GM21423 (cell line): ENCODE measurements around the gene HSPA13.
"Not testable (repeated sequence)": the region's sequence is repeated elsewhere in the genome, so short reads cannot be mapped to it uniquely, and the experiment has no call there.

Experiments
- ATAC-seq: cut with Tn5 transposase; IDR thresholded peaks from one replicate; pipeline ENCODE4 v1.9.1; 2021; ENCODE audit warnings: mild to moderate bottlenecking, moderate library complexity; ENCODE audit not compliant: unreplicated experiment

Gene HSPA13, protein sequence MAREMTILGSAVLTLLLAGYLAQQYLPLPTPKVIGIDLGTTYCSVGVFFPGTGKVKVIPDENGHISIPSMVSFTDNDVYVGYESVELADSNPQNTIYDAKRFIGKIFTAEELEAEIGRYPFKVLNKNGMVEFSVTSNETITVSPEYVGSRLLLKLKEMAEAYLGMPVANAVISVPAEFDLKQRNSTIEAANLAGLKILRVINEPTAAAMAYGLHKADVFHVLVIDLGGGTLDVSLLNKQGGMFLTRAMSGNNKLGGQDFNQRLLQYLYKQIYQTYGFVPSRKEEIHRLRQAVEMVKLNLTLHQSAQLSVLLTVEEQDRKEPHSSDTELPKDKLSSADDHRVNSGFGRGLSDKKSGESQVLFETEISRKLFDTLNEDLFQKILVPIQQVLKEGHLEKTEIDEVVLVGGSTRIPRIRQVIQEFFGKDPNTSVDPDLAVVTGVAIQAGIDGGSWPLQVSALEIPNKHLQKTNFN

DNA sequence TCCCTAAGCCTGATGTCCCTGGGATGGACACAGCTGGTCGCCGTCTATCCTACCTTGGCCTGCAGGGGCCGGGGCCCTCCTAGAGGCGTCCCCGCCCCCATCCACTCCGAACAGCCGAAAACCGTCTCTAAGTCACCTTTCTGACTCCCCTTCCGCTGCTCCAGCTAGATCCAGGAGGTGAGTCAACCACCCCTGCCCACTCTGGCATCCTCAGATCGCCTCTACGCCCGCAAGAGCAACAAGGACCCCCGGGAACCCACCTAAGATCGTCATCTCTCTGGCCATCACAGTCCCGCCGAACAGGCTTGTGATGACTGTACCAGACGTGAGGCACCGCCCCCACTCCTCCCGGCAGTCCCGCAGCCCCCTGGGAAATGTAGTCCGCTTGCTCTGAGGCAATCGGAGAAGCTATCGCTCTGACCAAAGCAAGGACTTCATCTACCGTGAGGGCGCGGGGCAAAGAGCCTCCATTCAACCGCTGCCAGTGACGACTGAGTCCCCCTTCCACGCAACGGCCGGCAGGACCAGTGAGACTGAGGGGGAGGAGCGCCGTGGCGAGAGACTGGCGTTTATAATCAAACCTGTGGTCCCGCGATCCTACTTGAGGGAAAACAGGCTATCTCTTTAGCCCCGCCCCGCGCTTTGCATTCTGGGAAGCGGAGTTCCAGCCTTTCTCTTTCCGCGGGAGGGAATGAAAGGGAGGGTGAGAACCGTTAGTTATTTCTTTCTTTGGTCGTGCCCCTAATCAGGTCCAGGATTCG, at the start of gene HSPA13:
TSS of gene HSPA13 (minus strand) at position 312 of the 761 bp plus-strand sequence. CDS start at position 285, 27 bp downstream.
- peak; percentile 99 for ATAC-seq

DNA sequence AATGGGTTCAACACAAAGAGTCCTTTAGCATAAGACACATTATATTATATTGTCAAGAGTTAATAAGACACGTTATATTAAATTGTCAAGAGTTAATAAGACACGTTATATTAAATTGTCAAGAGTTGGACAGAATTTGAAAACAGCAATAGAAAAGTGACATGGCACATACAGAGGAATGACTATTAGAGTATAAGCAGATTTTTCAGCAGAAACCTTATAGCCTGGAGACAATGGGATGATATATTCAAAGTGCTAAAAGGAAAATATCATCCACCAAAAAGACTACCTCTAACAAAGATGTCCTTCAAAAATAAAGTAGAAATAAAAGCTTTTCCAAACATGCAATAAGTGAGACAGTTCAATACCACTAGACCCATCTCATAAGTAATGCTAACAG, 36.0 kb upstream of the HSPA13 start:
- ATAC-seq, result no peak

DNA sequence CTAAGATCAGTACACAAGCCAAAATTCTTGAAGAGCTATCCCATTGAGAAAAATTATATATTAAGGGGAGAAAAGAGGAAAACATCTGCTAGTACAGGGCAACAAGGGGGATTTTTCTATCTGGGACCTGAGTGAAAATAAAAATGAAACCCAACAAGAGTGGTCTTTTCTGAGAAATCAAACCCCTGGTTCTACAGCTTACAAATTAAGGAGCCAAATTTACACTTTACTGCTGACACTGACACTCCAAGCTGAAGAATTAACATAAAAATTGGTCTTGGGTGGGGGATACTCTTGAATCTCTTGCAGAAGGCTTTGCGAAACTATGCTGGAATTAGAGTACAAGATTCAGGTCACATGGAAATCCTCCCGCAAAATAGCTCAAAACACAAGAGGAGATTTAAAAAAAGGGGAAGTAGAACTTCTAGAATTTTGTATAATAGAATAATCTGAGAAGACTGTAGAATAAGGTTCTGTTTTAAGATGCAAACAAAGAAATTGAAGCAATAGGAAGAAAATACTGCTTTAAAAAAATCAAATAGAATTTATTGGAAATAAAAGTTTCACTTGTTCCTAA, 32.1 kb upstream of the HSPA13 start:
- ATAC-seq, result no peak

DNA sequence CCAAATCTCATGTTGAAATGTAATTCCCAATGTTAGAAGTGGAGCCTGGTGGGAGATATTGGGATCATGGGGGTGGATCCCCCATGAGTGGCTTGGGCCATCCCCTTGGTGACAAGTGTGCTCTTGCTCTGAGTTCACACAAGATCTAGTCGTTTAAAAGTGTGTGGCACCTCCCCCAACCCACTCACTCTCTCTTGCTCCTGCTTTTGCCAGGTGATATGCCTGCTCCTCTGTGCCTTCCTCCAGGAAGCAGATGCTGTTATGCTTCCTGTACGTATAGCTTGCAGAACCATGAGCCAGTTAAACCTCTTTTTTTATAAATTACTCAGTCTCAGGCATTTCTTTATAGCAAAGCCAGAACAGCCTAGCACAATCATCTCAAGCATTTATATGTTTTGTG, 23.0 kb upstream of the HSPA13 start:
- no peak for ATAC-seq

DNA sequence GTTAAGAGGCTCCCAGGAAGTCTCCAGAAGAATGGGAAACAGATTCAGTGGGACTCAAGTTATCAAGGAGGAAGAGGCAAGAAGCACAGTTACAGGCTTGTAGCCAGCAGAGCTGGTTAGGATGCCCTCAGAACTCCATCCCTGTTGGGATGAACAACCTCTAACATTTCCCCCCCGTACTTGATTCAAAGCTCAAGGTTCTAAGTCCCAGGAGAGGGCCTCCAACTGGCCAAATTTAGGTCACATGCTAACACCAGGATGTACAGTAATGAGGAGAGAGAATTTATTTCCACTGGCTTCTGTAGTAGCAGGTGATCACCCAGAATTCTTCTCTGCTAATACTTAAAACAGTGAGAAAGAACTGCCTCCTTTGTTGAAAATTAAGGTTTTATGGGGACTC, 22.3 kb upstream of the HSPA13 start:
- no peak for ATAC-seq

DNA sequence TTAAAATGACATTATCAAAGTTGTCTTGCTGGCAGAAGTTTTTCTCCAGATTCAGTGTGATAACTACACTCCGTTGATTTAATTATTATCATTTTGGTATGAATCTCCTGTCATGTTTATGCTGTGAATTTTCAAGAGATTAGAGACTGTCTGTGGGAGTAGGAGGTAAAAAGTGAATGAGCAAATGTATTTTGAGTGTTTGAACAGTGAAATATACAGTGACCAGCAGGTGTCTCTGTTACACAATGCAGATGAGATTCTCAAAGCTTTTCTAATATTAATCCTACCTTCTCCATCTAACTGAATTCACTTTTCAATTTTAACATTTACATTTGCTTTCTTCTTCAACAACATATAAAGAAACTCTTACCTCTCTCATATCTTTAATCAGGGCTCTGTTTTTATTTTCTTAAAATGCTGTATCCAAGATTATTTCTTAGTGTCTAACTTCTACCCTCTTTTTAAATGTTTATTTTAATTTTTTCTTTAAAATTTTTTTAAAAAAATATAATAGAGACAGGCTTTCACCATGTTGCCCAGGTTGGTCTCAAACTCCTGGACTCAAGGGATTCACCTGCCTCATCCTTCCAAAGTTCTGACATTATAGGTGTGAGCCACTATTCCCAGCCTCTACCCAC, 20.9 kb upstream of the HSPA13 start:
- ATAC-seq, result no peak

DNA sequence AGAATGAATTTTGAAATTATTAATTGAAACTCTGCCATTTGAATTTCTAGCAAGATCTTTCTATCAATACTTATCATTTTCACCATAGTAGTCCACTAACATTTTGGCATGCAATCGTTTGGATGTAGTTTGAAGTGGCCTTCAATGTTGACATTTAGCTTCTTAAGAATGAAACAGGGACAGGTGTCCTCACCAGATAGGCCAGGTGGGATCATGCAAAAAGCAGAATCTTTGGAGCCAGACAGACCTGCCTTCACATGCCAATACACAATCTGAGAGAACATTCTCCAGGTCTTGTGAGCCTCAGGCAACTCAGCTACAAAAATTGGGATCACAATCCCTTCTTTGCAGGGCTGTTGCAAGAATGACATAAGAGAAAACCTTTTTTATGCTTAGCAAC, 18.3 kb upstream of the HSPA13 start:
- no peak for ATAC-seq

DNA sequence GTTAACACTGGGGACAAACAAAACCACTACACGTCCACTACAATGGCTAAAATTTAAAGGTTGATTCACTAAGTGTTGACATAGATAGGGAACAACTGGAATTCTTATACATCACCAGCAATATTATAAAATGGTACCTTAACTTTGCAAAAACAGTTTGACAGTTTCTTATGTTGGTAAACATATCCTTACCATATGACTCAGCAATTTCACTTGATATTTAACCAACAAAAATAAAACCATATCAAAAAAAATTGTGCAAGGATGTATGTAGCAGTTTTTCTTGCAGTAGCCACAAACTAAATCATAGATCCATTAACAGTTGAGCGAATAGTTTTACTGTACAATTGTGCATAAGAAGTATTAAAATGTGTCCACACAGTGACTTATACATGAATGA, 5.3 kb upstream of the HSPA13 start:
- no peak for ATAC-seq

DNA sequence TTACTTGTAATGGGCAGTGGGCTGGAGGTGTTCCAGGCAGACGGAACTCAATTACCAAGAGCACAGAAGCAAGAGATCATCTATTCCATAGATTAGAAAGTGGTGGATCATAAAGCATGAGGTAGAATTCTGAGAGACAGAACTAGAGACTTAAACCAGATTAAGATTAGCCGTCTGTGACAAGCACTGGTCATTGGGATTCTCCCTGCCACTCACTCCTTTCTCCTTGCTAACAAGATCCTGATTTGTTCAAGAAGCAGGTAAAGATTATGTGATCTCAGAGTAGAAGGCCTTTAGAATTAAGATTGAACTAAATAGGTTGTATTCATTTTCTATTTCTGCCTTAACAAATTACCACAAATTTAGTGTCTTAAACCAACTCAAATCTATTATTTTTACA, 1.5 kb upstream of the HSPA13 start:
- no peak for ATAC-seq

DNA sequence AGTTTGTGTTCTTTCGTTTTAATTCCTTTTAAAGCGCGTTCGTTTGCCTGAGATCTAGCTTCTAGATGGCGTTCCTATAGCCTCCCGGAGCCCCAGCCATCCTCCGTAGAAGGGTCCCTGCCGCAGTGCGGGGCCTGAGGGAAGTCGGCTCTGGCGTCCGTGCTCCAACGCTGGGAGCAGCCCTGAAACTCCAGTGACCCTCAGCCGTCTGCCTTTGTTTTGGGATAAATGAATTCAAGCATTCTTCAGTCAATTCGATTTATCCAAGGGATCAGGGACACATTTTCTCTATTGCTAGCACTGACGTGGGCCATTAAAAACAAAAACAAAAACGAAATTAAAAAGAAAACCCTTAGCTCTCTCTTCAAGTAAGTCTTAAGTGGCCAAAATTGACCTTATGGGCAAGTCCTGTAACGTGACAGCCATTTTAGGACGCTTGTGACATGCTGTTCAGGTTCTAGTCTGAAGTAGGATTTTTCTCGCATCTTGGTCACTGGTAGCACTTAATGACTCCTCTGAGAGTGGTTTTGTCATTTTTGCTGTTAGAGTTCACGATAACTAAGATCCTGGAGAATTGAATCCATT, 742 bp upstream of the HSPA13 start:
- ATAC-seq, result peak; percentile 25

DNA sequence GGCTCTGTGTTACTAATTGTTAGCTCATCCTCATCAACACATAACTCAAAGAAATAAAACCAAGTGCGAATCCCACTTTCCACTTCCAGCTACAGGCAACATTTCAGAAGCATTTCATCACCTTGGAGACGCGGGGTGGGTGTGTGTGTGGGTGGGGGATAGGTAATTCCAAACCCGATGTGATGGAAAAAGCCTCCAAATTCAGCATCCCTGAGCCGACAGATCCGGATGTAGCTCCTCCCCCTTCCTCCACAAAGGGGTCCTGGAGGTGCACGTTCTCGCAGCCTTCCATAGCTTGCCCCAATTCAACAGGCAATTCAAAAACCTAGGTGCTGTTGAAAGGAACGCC, 486 bp downstream of the HSPA13 start:
- ATAC-seq, result no peak

DNA sequence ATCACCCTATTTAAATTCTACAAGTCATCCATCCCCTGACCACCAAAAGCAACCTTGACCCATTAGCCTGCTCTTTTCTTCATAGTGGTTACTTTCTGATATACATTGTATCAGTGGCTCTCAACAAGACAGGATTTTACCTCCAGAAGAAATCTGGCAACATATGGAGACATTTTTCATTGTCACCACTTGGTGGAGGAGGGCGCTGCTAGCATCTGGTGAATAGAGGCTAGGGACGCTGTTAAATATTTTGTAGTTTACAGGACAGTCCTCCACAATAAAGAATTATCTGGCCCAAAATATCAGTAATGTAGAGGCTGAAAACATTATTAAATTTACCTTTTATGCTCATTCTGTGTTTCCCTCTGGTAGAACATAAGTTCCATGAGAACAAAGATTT, 6.1 kb downstream of the HSPA13 start:
- no peak for ATAC-seq

DNA sequence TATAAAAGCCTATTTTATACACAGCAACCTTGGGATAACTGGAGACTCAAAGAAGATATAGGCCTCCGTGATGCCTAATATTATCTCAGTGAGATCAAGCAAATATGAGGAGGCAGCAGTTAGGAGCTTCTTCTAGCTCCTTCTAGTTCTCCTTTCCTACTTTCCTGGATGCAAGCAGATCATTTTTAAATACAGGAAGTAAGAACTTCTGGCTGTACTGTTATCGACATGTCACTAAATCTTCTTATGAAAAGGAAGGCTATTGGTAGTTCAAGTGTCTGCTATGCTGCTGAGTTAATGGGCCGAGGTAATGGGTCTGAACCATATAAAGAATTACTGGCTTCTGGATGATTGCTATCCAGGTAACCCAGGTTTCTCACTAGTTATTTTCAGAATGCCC, 15.9 kb downstream of the HSPA13 start:
- no peak for ATAC-seq

DNA sequence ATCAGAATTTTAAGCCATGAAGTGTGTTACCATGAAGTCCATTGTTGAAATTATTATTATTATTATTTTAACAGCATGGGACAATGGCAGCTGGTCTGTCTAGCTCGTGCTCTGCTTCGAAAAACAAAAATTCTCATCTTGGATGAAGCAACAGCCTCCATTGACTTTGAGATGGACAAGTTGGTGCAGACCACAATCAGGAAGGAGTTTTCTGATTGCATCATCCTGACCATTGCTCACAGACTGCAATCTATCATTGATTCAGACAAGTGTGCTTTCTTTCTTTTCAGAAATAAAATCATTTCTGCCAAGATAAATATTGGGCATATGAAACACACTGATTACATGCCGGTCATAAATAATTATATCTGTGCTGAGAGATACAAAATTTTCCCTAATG, 21.0 kb downstream of the HSPA13 start:
- no peak for ATAC-seq

DNA sequence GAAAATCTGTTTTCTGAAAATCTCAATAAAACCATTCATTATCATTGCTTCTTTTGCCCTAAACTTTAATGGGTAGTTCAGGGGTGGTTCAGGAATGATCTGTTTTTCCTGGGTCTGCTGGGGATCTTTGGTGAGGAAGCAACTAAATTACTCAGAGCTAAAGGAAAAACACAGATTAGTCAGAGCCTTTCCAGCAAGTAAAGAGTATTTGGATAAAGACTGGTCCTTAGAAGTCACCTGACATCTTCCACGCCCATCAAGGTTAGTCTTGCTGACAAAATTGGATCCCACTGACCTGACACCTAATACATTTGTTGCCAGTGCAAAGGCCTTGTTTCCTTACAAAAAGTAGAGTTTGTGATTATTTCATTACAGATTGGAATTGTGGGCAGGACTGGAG, 24.2 kb downstream of the HSPA13 start:
- ATAC-seq, result no peak

DNA sequence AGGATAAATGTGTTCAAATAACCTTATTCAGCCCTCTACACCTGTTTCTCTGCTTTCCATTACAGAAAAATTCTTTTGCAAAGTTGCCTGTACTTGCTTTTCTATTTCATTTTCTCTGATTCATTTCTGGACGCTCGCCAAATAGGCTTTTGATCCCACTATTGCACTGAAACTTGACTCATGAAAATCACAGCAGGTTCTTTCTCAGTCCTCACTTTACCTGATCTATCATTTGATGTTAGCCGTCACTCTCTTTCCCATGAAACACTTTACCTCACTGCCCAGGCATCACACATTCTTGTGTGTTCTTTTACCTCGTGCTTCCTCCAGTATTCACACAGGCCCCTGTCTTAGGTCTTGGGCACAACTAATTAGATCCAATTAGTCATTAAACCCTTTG, 26.2 kb downstream of the HSPA13 start:
- no peak for ATAC-seq

DNA sequence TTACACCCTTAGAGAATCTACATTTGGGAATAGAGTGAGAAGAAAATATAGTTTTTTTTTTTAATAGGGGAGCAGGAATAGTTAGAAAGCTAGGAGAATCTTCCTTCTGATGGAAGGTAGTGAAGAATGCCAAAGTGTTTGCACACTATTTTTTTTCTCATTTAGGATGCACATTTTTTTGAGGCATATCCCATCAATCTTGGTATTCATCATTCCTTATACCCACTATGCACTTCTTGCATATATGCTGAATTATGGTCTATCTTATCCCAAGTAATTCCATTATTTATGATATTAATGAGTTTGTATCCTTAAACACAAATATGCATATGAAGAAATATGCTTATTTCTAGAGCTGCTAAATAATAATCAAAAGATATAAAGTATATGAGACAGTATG, 28.4 kb downstream of the HSPA13 start:
- no peak for ATAC-seq

DNA sequence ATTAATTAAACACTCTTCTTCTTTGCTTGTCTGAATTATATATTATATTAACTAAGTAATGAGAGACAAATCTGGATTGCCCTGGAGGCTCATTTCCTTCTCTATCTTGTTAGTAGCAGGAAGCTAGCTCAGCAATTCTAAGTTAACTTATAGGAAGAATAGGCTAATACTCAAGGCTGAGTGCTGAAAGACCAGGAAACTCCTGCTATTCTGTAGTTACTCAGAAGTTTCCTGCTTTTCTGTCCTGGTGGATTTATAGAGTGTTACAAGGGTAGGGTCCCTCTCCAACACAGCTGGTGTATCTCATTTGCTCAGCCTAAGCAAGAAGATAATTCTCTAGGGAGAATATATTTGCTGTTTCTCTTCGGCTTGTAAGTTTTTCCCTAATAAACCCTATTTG, 29.2 kb downstream of the HSPA13 start:
- ATAC-seq, result no peak

DNA sequence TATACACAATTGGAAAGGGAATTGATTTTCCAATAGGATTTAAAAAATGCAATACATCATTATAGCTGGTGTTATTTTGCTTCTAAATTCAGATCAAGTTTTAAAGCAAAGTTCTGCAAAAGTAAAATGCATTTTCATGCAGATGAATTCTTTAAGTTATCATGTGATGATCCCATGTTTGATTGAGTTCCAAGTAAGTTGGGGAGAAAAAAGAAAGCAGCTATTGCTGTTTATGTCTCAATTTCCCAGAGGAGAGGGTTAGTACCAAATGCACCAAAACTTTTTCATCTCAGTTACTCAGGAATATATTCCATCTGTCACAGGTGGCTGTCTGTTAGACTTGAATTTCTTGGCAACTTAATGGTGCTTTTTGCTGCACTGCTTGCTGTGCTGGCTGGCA, 29.7 kb downstream of the HSPA13 start:
- ATAC-seq, result no peak

DNA sequence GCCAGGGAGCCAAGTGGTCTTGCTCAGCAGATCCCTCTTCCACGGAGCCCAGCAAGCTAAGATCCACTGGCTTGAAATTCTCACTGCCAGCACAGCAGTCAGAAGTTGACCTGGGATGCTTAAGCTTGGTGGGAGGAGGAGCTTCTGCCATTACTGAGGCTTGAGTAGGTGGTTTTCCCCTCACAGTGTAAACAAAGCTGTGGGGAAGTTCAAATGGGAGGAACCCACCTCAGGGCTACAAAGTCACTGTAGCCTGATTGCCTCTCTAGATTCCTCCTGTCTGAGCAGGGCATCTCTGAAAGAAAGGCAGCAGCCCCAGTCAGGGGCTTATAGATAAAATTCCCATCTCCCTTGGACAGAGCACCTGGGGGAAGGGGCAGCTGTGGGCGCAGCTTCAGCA, 55.6 kb downstream of the HSPA13 start:
- not testable (repeated sequence) for ATAC-seq

DNA sequence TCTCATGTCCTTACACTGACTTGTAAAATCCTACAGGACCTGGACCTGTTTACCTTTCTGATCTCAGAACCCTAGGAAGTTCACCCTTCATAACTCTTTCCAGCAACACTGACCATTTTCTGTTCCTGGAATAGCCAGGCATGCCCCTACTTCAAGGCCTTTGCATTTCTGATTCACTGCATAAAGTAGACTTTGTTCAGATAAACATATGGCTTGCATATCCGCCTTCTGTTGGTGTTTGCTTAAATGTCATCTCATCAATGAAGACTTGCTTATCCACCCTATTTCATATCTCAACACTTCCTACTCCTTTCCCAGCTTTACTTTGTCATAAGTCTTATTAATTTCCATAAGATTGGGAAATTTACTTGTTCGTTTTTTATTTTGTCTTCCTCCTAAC, 57.4 kb downstream of the HSPA13 start:
- ATAC-seq, result no peak
